ENCODE data around the gene ANKAR.

DNA sequence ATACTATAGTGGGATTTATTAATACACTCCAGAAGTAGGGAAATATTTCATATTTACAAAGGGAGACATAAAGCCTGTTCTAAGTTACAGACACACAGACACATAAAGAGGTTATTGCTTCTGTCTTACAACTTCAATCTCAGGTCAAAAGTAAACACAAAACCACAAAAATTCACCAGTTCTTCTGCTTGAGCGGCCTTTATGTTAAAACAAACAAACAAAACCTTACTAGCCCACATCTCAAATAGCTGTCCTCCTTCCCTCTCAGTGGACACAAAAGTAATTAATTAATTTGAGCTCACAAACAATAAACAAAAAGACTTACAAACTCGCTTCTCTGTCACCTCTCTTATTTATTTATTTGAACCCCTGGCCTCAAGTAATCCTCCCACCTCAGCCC lies 14.7 kb upstream of the ANKAR start:
- TF ChIP-seq EZH2phosphoT487 (IDR thresholded peaks at IDR 0.05; ENCODE audit: borderline replicate concordance, low read length): no peak
- TF ChIP-seq, protein P1, sequence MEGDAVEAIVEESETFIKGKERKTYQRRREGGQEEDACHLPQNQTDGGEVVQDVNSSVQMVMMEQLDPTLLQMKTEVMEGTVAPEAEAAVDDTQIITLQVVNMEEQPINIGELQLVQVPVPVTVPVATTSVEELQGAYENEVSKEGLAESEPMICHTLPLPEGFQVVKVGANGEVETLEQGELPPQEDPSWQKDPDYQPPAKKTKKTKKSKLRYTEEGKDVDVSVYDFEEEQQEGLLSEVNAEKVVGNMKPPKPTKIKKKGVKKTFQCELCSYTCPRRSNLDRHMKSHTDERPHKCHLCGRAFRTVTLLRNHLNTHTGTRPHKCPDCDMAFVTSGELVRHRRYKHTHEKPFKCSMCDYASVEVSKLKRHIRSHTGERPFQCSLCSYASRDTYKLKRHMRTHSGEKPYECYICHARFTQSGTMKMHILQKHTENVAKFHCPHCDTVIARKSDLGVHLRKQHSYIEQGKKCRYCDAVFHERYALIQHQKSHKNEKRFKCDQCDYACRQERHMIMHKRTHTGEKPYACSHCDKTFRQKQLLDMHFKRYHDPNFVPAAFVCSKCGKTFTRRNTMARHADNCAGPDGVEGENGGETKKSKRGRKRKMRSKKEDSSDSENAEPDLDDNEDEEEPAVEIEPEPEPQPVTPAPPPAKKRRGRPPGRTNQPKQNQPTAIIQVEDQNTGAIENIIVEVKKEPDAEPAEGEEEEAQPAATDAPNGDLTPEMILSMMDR (IDR thresholded peaks at IDR 0.05; ENCODE audit: low read depth, low read length, poor library complexity, severe bottlenecking): no peak

Data from DOHH2 (cell line).